GM12891 (cell line): Measurements from ENCODE around the gene PCDHA1.

ENCODE experiments used
- POLR2A ChIP-seq: IDR thresholded peaks from 2 replicates; pipeline ENCODE4 v1.6.1; 2011; ENCODE audit warnings: low read depth, low read length, control low read depth
- TAF1 ChIP-seq: IDR thresholded peaks from 2 replicates; pipeline ENCODE4 v1.6.1; 2011; ENCODE audit warnings: low read depth, low read length, control low read depth

DNA sequence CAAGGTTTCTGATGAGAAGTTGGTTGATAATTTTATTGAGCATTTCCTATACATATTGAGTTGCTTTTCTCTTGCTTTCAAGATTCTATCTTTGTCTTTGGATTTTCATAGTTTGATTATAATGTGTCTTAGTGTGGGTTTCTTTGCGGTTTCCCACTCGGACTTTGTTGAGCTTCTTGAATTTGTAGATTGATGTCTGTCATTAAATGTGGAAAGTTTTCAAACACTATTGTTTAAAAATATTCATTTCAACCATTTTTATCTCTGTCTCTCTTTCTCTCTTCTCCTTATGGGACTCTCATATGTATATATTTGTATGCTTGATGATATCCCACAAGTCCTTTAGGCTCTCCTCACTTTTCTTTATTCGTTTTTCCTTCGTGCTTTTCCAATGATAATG lies 18.5 kb upstream of the PCDHA1 start:
- no peak for TF ChIP-seq TAF1
- TF ChIP-seq POLR2A = no peak
